Suprapubic skin (tissue), 4 donors: ENCODE data around the gene SCUBE1. TPM values are rescaled to one million over a fixed set of nuclear protein-coding genes. Genes with fewer than 3 reads are reported as not detected.

Source experiments
- DNase-seq, 2 donors: peaks; one replicate each; pipeline ENCODE4 v3.0.0-alpha.2; 2019; ENCODE audit warnings: low spot score in 2 of 2
- H3K27ac ChIP-seq: fragments of 200-600 bp; sonication (generic); one replicate; pipeline ENCODE4 v1.5.1; 2019
- H3K27me3 ChIP-seq: fragments of 200-600 bp; sonication (generic); one replicate; pipeline ENCODE4 v1.5.1; 2019
- H3K36me3 ChIP-seq: fragments of 200-600 bp; sonication (generic); one replicate; pipeline ENCODE4 v1.5.1; 2019
- H3K4me1 ChIP-seq: fragments of 200-600 bp; sonication (generic); one replicate; pipeline ENCODE4 v1.5.1; 2019
- H3K4me3 ChIP-seq: fragments of 200-600 bp; sonication (generic); one replicate; pipeline ENCODE4 v1.5.1; 2019; ENCODE audit warnings: mild to moderate bottlenecking
- H3K9me3 ChIP-seq: fragments of 200-600 bp; sonication (generic); one replicate; pipeline ENCODE4 v1.5.1; 2019
- EP300 ChIP-seq: sonication (generic); formaldehyde crosslinking; IDR thresholded peaks from one replicate; pipeline ENCODE4 v1.6.1; 2017; ENCODE audit warnings: antibody characterized with exemption
- POLR2A ChIP-seq, 2 donors: fragments of 450-650 bp; IDR thresholded peaks; one replicate each; pipeline ENCODE4 v1.6.1; 2017; ENCODE audit warnings: antibody characterized with exemption in 2 of 2, mild to moderate bottlenecking in 2 of 2, moderate library complexity in 2 of 2
- POLR2AphosphoS5 ChIP-seq, 3 donors: sonication (generic); formaldehyde crosslinking; IDR thresholded peaks; one replicate each; pipeline ENCODE4 v1.6.1; 2017; ENCODE audit warnings: antibody characterized with exemption in 3 of 3
- WGBS: methylation state at CpG from one replicate; pipeline ENCODE4 v1.1.5; 2018; 5-methylcytosine and 5-hydroxymethylcytosine counted together
- total RNA-seq, 4 donors: library from RNA; depleted of rRNA; stranded (reverse); fragments of >200 nt; gene quantifications; one replicate each; pipeline ENCODE4 v1.1.0, GENCODE V29; 2016
- TF ChIP-seq, protein P1 (sequence below), 2 donors: fragments of 200-600 bp in 1 of 2; fragments of 450-650 bp in 1 of 2; sonication (generic) in 1 of 2; IDR thresholded peaks; one replicate each; pipeline ENCODE4 v1.5.1; 2016 to 2019; ENCODE audit warnings: antibody characterized with exemption in 2 of 2, mild to moderate bottlenecking in 1 of 2, moderate library complexity in 1 of 2

SCUBE1 gene
- 1 to 10 TPM in 1 of 4 donors, under 1 TPM in 3; 0.47 to 1.1 (median 0.78) TPM for total RNA-seq

DNA sequence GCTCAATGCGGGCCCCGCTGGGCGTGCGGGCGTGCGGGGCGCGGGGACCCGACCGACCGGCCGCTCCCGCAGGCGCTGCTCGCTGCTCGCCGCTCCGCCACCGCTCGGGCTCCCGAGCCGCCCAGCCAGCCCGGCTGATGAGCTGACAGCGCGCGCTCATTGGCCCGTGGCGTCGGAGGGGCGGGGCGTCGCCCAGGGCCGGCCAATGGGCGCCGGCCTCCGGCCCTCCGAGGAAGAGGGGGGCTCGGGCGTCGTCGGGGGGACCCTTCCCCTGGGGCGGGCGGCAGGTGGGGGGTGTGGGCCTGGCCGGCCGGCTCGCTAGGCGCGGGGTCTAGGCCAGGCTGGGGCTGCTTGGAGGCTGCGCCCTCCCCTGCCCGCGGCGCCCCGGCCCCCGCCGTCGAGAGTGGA is at the start of gene SCUBE1:
SCUBE1 (minus strand) TSS at position 111 of the 408 bp plus-strand sequence. CDS start 111 bp downstream, outside the sequence.
- TF ChIP-seq POLR2AphosphoS5 (IDR thresholded peaks at IDR 0.05) (no peak), EP300 (no peak), POLR2A (IDR thresholded peaks at IDR 0.05) (no peak)
- TF ChIP-seq, protein P1, sequence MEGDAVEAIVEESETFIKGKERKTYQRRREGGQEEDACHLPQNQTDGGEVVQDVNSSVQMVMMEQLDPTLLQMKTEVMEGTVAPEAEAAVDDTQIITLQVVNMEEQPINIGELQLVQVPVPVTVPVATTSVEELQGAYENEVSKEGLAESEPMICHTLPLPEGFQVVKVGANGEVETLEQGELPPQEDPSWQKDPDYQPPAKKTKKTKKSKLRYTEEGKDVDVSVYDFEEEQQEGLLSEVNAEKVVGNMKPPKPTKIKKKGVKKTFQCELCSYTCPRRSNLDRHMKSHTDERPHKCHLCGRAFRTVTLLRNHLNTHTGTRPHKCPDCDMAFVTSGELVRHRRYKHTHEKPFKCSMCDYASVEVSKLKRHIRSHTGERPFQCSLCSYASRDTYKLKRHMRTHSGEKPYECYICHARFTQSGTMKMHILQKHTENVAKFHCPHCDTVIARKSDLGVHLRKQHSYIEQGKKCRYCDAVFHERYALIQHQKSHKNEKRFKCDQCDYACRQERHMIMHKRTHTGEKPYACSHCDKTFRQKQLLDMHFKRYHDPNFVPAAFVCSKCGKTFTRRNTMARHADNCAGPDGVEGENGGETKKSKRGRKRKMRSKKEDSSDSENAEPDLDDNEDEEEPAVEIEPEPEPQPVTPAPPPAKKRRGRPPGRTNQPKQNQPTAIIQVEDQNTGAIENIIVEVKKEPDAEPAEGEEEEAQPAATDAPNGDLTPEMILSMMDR (IDR thresholded peaks at IDR 0.05): no peak
- Histone ChIP-seq H3K4me3 (peak within 1 kb of the TSS; percentile 37), H3K36me3 (no peaks in the 10 kb centered on the region), H3K27ac (no peak within 1 kb of the TSS), H3K27me3 (peaks cover 84% of the 10 kb centered on the region), H3K9me3 (no peaks in the 10 kb centered on the region), H3K4me1 (peaks cover 25% of the 10 kb centered on the region)
- 0% methylated on average over 1 of the region's 56 CpGs for WGBS
- no peak for DNase-seq

DNA sequence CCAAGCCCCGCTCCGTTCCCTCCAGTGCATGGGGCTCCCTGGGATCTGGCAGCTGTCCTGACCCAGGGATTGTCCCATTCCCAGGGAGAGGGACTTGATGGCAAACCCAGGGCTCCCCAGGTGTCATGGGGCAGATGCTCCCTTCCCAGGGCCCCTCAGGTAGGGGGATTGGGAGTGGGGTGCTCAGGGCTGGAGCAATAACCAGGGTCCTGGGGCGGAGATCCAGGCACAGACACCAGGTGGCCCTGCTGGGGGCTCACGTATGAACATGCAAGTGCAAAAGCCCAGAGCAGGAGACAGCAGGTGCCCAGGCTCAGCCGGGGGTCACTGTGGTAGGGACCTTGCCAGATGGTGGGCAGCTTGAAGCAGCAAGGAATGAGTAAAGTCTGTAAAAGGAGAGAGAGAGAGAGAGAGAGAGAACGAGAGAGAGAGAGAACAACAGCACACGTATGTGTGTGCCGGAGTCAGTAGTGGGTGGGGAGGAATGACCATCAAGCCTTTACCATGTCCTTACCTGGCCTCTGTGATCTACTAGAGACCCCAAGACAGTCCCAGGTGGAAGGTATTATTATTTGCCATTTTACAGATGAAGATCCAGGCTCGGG is 49.3 kb upstream of the SCUBE1 start:
- DNase-seq: peak in 1 of 2 donors; percentile 46
- Histone ChIP-seq H3K36me3 (no peaks in the 10 kb centered on the region), H3K4me1 (no peaks in the 10 kb centered on the region), H3K4me3 (no peak overlapping the region), H3K27ac (no peak overlapping the region), H3K9me3 (no peaks in the 10 kb centered on the region), H3K27me3 (peaks cover 29% of the 10 kb centered on the region)
- WGBS: 88% methylated on average over 9 of the region's 9 CpGs
- no peak for TF ChIP-seq POLR2A (IDR thresholded peaks at IDR 0.05)
- TF ChIP-seq EP300: no peak
- no peak for TF ChIP-seq POLR2AphosphoS5 (IDR thresholded peaks at IDR 0.05)
- TF ChIP-seq, protein P1 (IDR thresholded peaks at IDR 0.05): no peak

DNA sequence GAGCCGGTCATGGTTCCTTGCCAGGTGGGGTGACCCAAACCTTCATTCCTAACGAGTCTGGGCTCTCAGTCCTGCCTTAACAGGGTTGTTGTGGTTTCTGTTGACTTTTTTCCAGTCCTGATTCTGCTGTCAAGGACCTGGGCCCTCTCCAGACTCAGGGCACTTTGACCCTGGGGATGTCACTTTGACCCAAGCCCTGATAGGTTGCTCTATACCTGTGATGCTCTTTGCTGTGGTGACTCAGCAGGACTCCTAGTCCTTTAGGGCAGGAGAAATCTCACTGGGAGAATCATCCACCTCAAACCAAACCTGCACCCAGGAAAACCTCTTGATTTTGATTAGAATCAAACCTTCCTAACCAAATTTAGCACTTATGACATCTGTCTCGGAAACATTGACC is 48.1 kb upstream of the SCUBE1 start:
- Histone ChIP-seq H3K27me3 (peaks cover 29% of the 10 kb centered on the region), H3K4me1 (no peaks in the 10 kb centered on the region), H3K4me3 (no peak overlapping the region), H3K27ac (no peak overlapping the region), H3K36me3 (no peaks in the 10 kb centered on the region), H3K9me3 (no peaks in the 10 kb centered on the region)
- DNase-seq: no peak
- TF ChIP-seq EP300: no peak
- no peak for TF ChIP-seq POLR2A (IDR thresholded peaks at IDR 0.05)
- TF ChIP-seq, protein P1 (IDR thresholded peaks at IDR 0.05): no peak
- TF ChIP-seq POLR2AphosphoS5 (IDR thresholded peaks at IDR 0.05): no peak
- 87% methylated on average over 1 of the region's 3 CpGs for WGBS

DNA sequence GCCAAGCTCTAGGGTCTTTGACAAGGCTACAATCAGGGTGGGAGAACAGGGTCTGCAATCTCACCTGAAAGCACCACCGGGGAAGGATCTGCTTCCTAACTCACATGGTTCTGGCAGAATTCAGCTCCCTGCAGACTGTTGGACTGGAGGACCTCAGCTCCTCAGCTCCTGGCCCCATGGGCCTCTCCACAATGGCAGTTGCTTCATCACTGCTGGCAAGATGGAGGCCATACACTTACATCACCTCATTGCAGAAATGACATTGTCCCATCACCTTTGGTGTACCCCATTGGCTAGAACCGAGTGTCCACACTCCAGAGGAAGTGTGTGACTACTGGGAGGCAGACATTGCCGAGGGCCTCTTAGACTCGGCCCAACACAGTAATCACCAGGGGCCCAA is 47.7 kb upstream of the SCUBE1 start:
- H3K36me3 ChIP-seq: no peaks in the 10 kb centered on the region
- H3K27ac ChIP-seq: no peak overlapping the region
- TF ChIP-seq EP300 (no peak), POLR2AphosphoS5 (IDR thresholded peaks at IDR 0.05) (no peak)
- TF ChIP-seq, protein P1 (IDR thresholded peaks at IDR 0.05): no peak
- no peak overlapping the region for H3K4me3 ChIP-seq
- H3K9me3 ChIP-seq: no peaks in the 10 kb centered on the region
- peak in 1 of 2 donors; percentile 21 for DNase-seq
- WGBS: no CpG with 5 or more reads among the region's 4 CpGs
- H3K27me3 ChIP-seq: peaks cover 30% of the 10 kb centered on the region
- peaks cover 2% of the 10 kb centered on the region for H3K4me1 ChIP-seq

DNA sequence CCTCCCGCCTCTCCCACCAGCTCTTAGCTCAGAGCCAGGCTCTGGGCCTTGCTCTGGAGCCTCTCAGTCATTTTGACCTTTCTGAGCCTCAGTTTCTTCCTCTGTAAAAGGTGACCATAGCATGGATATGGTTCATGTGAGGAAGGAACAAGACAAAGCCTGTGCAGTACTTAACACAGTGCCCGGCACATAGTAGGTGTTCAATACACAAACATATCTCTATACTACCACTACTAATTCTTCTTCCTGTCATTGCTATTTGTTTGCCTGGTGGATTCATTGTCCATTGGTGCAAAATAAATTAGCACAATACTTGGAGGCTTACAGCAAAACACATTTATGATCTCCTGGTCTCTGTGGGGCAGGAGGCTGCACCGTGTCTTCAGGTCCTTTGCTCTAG is 47.0 kb upstream of the SCUBE1 start:
- Histone ChIP-seq H3K9me3 (no peaks in the 10 kb centered on the region), H3K27me3 (peaks cover 31% of the 10 kb centered on the region), H3K27ac (no peak overlapping the region), H3K4me1 (peaks cover 7% of the 10 kb centered on the region), H3K4me3 (no peak overlapping the region), H3K36me3 (no peaks in the 10 kb centered on the region)
- DNase-seq: peak in 1 of 2 donors; percentile 3
- TF ChIP-seq POLR2A (IDR thresholded peaks at IDR 0.05) (no peak), POLR2AphosphoS5 (IDR thresholded peaks at IDR 0.05) (no peak), EP300 (no peak)
- TF ChIP-seq, protein P1 (IDR thresholded peaks at IDR 0.05): no peak
- WGBS: 96% methylated on average over 3 of the region's 3 CpGs
